Measurements from ENCODE around the gene UCHL1. TPM values are rescaled to one million over a fixed set of nuclear protein-coding genes. Genes with fewer than 3 reads are reported as not detected.
"Not testable (repeated sequence)": the region's sequence is repeated elsewhere in the genome, so short reads cannot be mapped to it uniquely, and the experiment has no call there.

UCHL1 gene
- total RNA-seq, 3 donors from 2014 or later (not counting 1 experiment from before 2014, with no cell fraction given), result not detected

GRCh38 chr4:41305476-41305875, 48.7 kb downstream of the UCHL1 start:
- Histone ChIP-seq H3K27me3 (ENCODE audit: control insufficient read depth, insufficient read depth, low read length) (no peaks in the 10 kb centered on the region), H3K27ac (ENCODE audit: low read length) (no peak overlapping the region), H3K4me1 (ENCODE audit: control insufficient read depth, insufficient read depth, low read length) (no peaks in the 10 kb centered on the region), H3K4me3 (ENCODE audit: low read length) (no peak overlapping the region), H3K36me3 (ENCODE audit: control insufficient read depth, insufficient read depth, low read length) (no peaks in the 10 kb centered on the region), H3K9me3 (ENCODE audit: control insufficient read depth, insufficient read depth, low read length) (no peaks in the 10 kb centered on the region)
- H3K36me3 Mint-ChIP-seq, result no peaks in the 10 kb centered on the region
- H3K27me3 Mint-ChIP-seq (ENCODE audit: low read depth in 2 of 2), result peaks cover 0 to 2% of the 10 kb centered on the region in 2 donors
- no peaks in the 10 kb centered on the region for H3K4me1 Mint-ChIP-seq
- DNase-seq (no peak), ATAC-seq (no peak)
- WGBS (ENCODE audit: insufficient coverage), result 90% methylated on average over 1 of the region's 3 CpGs
- intact Hi-C loops (cut with micrococcal nuclease), result no loop called here
- H3K4me3 Mint-ChIP-seq, result no peak overlapping the region
- no peak for TF ChIP-seq CTCF (IDR thresholded peaks at IDR 0.05)
- H3K9me3 Mint-ChIP-seq, result peaks cover 4% of the 10 kb centered on the region in 2 donors
- no peak overlapping the region for H3K27ac Mint-ChIP-seq

GRCh38 chr4:41307638-41308037, 50.9 kb downstream of the UCHL1 start:
- no peaks in the 10 kb centered on the region for H3K36me3 ChIP-seq (ENCODE audit: control insufficient read depth, insufficient read depth, low read length)
- Mint-ChIP-seq H3K27me3 (ENCODE audit: low read depth in 2 of 2) (peaks cover 0 to 2% of the 10 kb centered on the region in 2 donors), H3K9me3 (peaks cover 4% of the 10 kb centered on the region in 2 donors), H3K36me3 (no peaks in the 10 kb centered on the region), H3K4me1 (no peaks in the 10 kb centered on the region), H3K27ac (no peak overlapping the region), H3K4me3 (no peak overlapping the region)
- WGBS (ENCODE audit: insufficient coverage), result no CpG with 5 or more reads among the region's 1 CpG
- H3K9me3 ChIP-seq (ENCODE audit: control insufficient read depth, insufficient read depth, low read length), result peaks cover 3% of the 10 kb centered on the region
- no peaks in the 10 kb centered on the region for H3K27me3 ChIP-seq (ENCODE audit: control insufficient read depth, insufficient read depth, low read length)
- H3K27ac ChIP-seq (ENCODE audit: low read length), result no peak overlapping the region
- H3K4me1 ChIP-seq (ENCODE audit: control insufficient read depth, insufficient read depth, low read length), result no peaks in the 10 kb centered on the region
- intact Hi-C loops (cut with micrococcal nuclease), result no loop called here
- DNase-seq (no peak), ATAC-seq (no peak)
- no peak for TF ChIP-seq CTCF (IDR thresholded peaks at IDR 0.05)
- no peak overlapping the region for H3K4me3 ChIP-seq (ENCODE audit: low read length)

GRCh38 chr4:41308398-41308797, 51.7 kb downstream of the UCHL1 start:
- H3K27me3 Mint-ChIP-seq (ENCODE audit: low read depth in 2 of 2), result peaks cover 0 to 2% of the 10 kb centered on the region in 2 donors

GRCh38 chr4:41315426-41315825, 58.7 kb downstream of the UCHL1 start:
- ATAC-seq; DNase-seq; H3K9me3 Mint-ChIP-seq; H3K4me3 ChIP-seq (ENCODE audit: low read length); H3K27me3 Mint-ChIP-seq (ENCODE audit: low read depth in 2 of 2); H3K36me3 ChIP-seq (ENCODE audit: control insufficient read depth, insufficient read depth, low read length); H3K27ac ChIP-seq (ENCODE audit: low read length); H3K36me3 Mint-ChIP-seq; H3K27ac Mint-ChIP-seq; H3K4me1 ChIP-seq (ENCODE audit: control insufficient read depth, insufficient read depth, low read length); H3K4me3 Mint-ChIP-seq; H3K4me1 Mint-ChIP-seq; H3K9me3 ChIP-seq (ENCODE audit: control insufficient read depth, insufficient read depth, low read length); H3K27me3 ChIP-seq (ENCODE audit: control insufficient read depth, insufficient read depth, low read length); intact Hi-C loops (cut with micrococcal nuclease): not testable (repeated sequence)
- WGBS (ENCODE audit: insufficient coverage), result 96% methylated on average over 14 of the region's 14 CpGs

More at GRCh38 chr4:41308398-41308797, 51.7 kb downstream of the UCHL1 start:
- 79% methylated on average over 2 of the region's 2 CpGs for WGBS (ENCODE audit: insufficient coverage)
- Histone ChIP-seq H3K9me3 (ENCODE audit: control insufficient read depth, insufficient read depth, low read length) (peaks cover 3% of the 10 kb centered on the region), H3K4me3 (ENCODE audit: low read length) (no peak overlapping the region), H3K4me1 (ENCODE audit: control insufficient read depth, insufficient read depth, low read length) (no peaks in the 10 kb centered on the region), H3K36me3 (ENCODE audit: control insufficient read depth, insufficient read depth, low read length) (no peaks in the 10 kb centered on the region), H3K27ac (ENCODE audit: low read length) (no peak overlapping the region), H3K27me3 (ENCODE audit: control insufficient read depth, insufficient read depth, low read length) (no peaks in the 10 kb centered on the region)
- DNase-seq (no peak), ATAC-seq (no peak)
- no peak for TF ChIP-seq CTCF (IDR thresholded peaks at IDR 0.05)
- Mint-ChIP-seq H3K4me1 (no peaks in the 10 kb centered on the region), H3K4me3 (no peak overlapping the region), H3K27ac (no peak overlapping the region), H3K9me3 (peaks cover 4 to 7% of the 10 kb centered on the region in 2 donors), H3K36me3 (no peaks in the 10 kb centered on the region)
- intact Hi-C loops (cut with micrococcal nuclease), result no loop called here

Measured in natural killer cell (primary cell).